K562 (cell line): ENCODE data around the gene MPDU1. TPM values are rescaled to one million over a fixed set of nuclear protein-coding genes. Genes with fewer than 3 reads are reported as not detected.
A peak's percentile ranks its signal among the peaks of the same experiment; 100 is the strongest.

Experiments
- E2F8 ChIP-seq: fragments of 450-650 bp; IDR thresholded peaks from 2 replicates; pipeline ENCODE4 v1.7.1; 2018; ENCODE audit warnings: mild to moderate bottlenecking, low read depth; ENCODE audit not compliant: partially characterized antibody
- FIP1L1 ChIP-seq: fragments of 200-400 bp; formaldehyde crosslinking; IDR thresholded peaks from 2 replicates; pipeline ENCODE4 v1.6.1; 2018; ENCODE audit warnings: mild to moderate bottlenecking, low read depth, low read length; ENCODE audit not compliant: poor library complexity, severe bottlenecking
- FOXK2 ChIP-seq, 2 experiments: fragments of 450-650 bp; IDR thresholded peaks in 1 of 2; conservative IDR thresholded peaks in 1 of 2; 2 replicates each; pipeline ENCODE4 v1.6.1; 2016; ENCODE audit warnings: low read depth in 2 of 2, mild to moderate bottlenecking in 1 of 2
- GABPA ChIP-seq: fragments of 200-800 bp; sonication (Bioruptor generic); conservative IDR thresholded peaks from 2 replicates; pipeline ENCODE4 v1.6.1; 2016; ENCODE audit warnings: low read depth, missing genetic modification characterization, missing compliant biosample characterization
- GTF2A2 ChIP-seq: IDR thresholded peaks from 2 replicates; pipeline ENCODE4 v1.6.1; 2016; ENCODE audit warnings: mild to moderate bottlenecking, missing genetic modification characterization, missing compliant biosample characterization
- HMBOX1 ChIP-seq: sonication (generic); IDR thresholded peaks from 2 replicates; pipeline ENCODE4 v1.6.1; 2016
- KDM1A ChIP-seq, 2 experiments: fragments of 450-650 bp; IDR thresholded peaks; 2 replicates each; pipeline ENCODE4 v1.6.1; 2016; ENCODE audit warnings: mild to moderate bottlenecking in 2 of 2
- MAZ ChIP-seq, 2 experiments: fragments of 450-650 bp in 1 of 2; sonication (generic) in 1 of 2; formaldehyde crosslinking; IDR thresholded peaks in 1 of 2; conservative IDR thresholded peaks in 1 of 2; 2 replicates each; pipeline versions ENCODE4 v1.4.0 to v1.5.0; 2020; ENCODE audit warnings: mild to moderate bottlenecking in 1 of 2, missing genetic modification reagents in 1 of 2
- MEF2D ChIP-seq: conservative IDR thresholded peaks from 2 replicates; pipeline ENCODE4 v1.6.1; 2016; ENCODE audit warnings: low read depth, missing genetic modification characterization, missing compliant biosample characterization
- MTF1 ChIP-seq: fragments of 250-450 bp; sonication (Bioruptor Pico); IDR thresholded peaks from 2 replicates; pipeline ENCODE4 v1.9.0; 2021; ENCODE audit warnings: moderate library complexity, mild to moderate bottlenecking, inconsistent platforms, borderline replicate concordance
- MYNN ChIP-seq, 2 experiments: sonication (generic); formaldehyde crosslinking in 1 of 2; IDR thresholded peaks; 2 replicates each; pipeline versions ENCODE4 v1.5.0 to v1.6.1; 2016 to 2020; ENCODE audit warnings: antibody characterized with exemption in 1 of 2, missing genetic modification reagents in 1 of 2
- POLR2B ChIP-seq: fragments of 450-650 bp; IDR thresholded peaks from 2 replicates; pipeline ENCODE4 v1.6.1; 2018; ENCODE audit warnings: low read depth; ENCODE audit not compliant: partially characterized antibody
- RFX1 ChIP-seq: fragments of 450-650 bp; IDR thresholded peaks from 2 replicates; pipeline ENCODE4 v1.6.1; 2016; ENCODE audit warnings: mild to moderate bottlenecking, moderate library complexity
- RFX7 ChIP-seq: fragments of 250-450 bp; sonication (Bioruptor Pico); IDR thresholded peaks from 2 replicates; pipeline ENCODE4 v1.5.1; 2021; ENCODE audit warnings: mild to moderate bottlenecking
- SUPT5H ChIP-seq: fragments of 450-650 bp; IDR thresholded peaks from 2 replicates; pipeline ENCODE4 v1.6.1; 2016
- TAF1 ChIP-seq: IDR thresholded peaks from 2 replicates; pipeline ENCODE4 v1.6.1; 2011; ENCODE audit warnings: mild to moderate bottlenecking, low read length, moderate library complexity; ENCODE audit not compliant: insufficient read depth, control insufficient read depth, severe bottlenecking; ENCODE audit errors: extremely low read depth
- ZNF224 ChIP-seq: sonication (generic); formaldehyde crosslinking; IDR thresholded peaks from 2 replicates; pipeline ENCODE4 v1.8.0; 2022; ENCODE audit warnings: mild to moderate bottlenecking, missing genetic modification reagents
- ZNF3 ChIP-seq: fragments of 250-450 bp; sonication (Bioruptor Pico); IDR thresholded peaks from 2 replicates; pipeline ENCODE4 v1.5.0; 2021; ENCODE audit warnings: mild to moderate bottlenecking, moderate library complexity
- ZNF561 ChIP-seq: fragments of 450-650 bp; formaldehyde crosslinking; conservative IDR thresholded peaks from 2 replicates; pipeline ENCODE4 v1.4.0; 2020; ENCODE audit warnings: mild to moderate bottlenecking, moderate library complexity
- ZNF655 ChIP-seq: fragments of 250-450 bp; sonication (Bioruptor Pico); IDR thresholded peaks from 2 replicates; pipeline ENCODE4 v1.5.0; 2021
- polyA plus RNA-seq, 8 experiments: library from polyadenylated mRNA; depleted of rRNA in 4 of 8; stranded (reverse) in 5 of 8; unstranded in 3 of 8; fragments of >200 nt; fragmentation: Nextera tagmentation in 2 of 8; fragmentation: Illumina TruSeq in 1 of 8; extraction: Ambion mirVana in 2 of 8; extraction: Trizol in 1 of 8; gene quantifications; 2 replicates each; pipeline versions ENCODE4 v1.2.1 to v1.2.3, GENCODE V29; 2011 to 2014; ENCODE audit warnings: inconsistent platforms in 1 of 8, missing spikeins in 1 of 8
- total RNA-seq, 7 experiments: library from RNA; depleted of rRNA in 6 of 7; stranded (reverse); fragments of >200 nt in 6 of 7; fragmentation: Illumina TruSeq in 2 of 7; extraction: Trizol in 2 of 7; gene quantifications; 2 replicates each; pipeline versions ENCODE4 v1.2.1 to v1.2.3, GENCODE V29; 2011 to 2021; ENCODE audit warnings: low replicate concordance in 1 of 7
- TF ChIP-seq, protein P1 (sequence below): sonication (generic); formaldehyde crosslinking; IDR thresholded peaks from 2 replicates; pipeline ENCODE4 v1.9.0; 2022; ENCODE audit warnings: mild to moderate bottlenecking, missing genetic modification reagents

Gene MPDU1
- total and polyA plus RNA-seq, 9 of the 15 experiments (the other 6 are each of a cell fraction or from before 2014, with no cell fraction given) = 4.9 to 179 (median 77.1) TPM

- TF ChIP-seq MAZ (CRISPR knock-in tag; conservative IDR thresholded peaks at IDR 0.05 in 1 of 2, IDR thresholded peaks at IDR 0.05 in 1 of 2) = peak in 1 of 2 experiments; percentile 31; a peak in 2 of 4 replicates
- TF ChIP-seq HMBOX1 = peak; percentile 78
- peak; percentile 26 for TF ChIP-seq FIP1L1
- peak; percentile 91 for TF ChIP-seq POLR2B
- TF ChIP-seq ZNF224 (CRISPR knock-in tag) = no peak
- peak; percentile 66; the same call in 1 of the 2 replicates for TF ChIP-seq MYNN (IDR thresholded peaks at IDR 0.05)
- TF ChIP-seq MYNN (CRISPR knock-in tag; IDR thresholded peaks at IDR 0.05) = no peak
- no peak for TF ChIP-seq KDM1A (IDR thresholded peaks at IDR 0.05)
- no peak for TF ChIP-seq ZNF3 (CRISPR knock-in tag)
- peak; percentile 91 for TF ChIP-seq SUPT5H
- TF ChIP-seq TAF1 = peak; percentile 82
- no peak for TF ChIP-seq MEF2D (tag)
- peak; percentile 70 to 74 for TF ChIP-seq FOXK2 (conservative IDR thresholded peaks at IDR 0.05 in 1 of 2, IDR thresholded peaks at IDR 0.05 in 1 of 2; ENCODE audit: low read depth in 2 of 2)
- no peak for TF ChIP-seq GTF2A2 (tag)
- TF ChIP-seq ZNF655 (CRISPR knock-in tag) = 0 out of 2 replicates have a peak, but pooled peaks have one; percentile 9
- TF ChIP-seq, protein P1, sequence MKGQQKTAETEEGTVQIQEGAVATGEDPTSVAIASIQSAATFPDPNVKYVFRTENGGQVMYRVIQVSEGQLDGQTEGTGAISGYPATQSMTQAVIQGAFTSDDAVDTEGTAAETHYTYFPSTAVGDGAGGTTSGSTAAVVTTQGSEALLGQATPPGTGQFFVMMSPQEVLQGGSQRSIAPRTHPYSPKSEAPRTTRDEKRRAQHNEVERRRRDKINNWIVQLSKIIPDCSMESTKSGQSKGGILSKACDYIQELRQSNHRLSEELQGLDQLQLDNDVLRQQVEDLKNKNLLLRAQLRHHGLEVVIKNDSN (CRISPR knock-in tag) = peak; percentile 68
- peak; percentile 38; the same call in 1 of the 2 replicates for TF ChIP-seq ZNF561 (CRISPR knock-in tag)
- peak; percentile 68 for TF ChIP-seq GABPA (tag)
- TF ChIP-seq RFX7 (CRISPR knock-in tag) = 0 out of 2 replicates have a peak, but pooled peaks have one; percentile 38
- TF ChIP-seq RFX1 = peak; percentile 88
- TF ChIP-seq E2F8 = peak; percentile 82
- no peak for TF ChIP-seq MTF1 (CRISPR knock-in tag)
Measured at GRCh38 chr17:7579001-7579833, 4.4 kb upstream of the MPDU1 start, which contains the start of gene CD68 (continued).
